Measurements from ENCODE around the gene CCNT1. TPM values are rescaled to one million over a fixed set of nuclear protein-coding genes. Genes with fewer than 3 reads are reported as not detected.
A peak's percentile ranks its signal among the peaks of the same experiment; 100 is the strongest.

CCNT1 gene
- total and polyA plus RNA-seq, 7 donors: 5.2 to 31.8 (median 25.9) TPM

GRCh38 chr12:48690990-48691389, 25.5 kb downstream of the CCNT1 start:
- Histone ChIP-seq H3K4me3 (no peak overlapping the region), H3K27me3 (ENCODE audit: insufficient read depth in 3 of 3, low read length in 2 of 3) (no peaks in the 10 kb centered on the region), H3K9me3 (no peaks in the 10 kb centered on the region), H3K36me3 (ENCODE audit: insufficient read depth in 1 of 2, low read depth in 1 of 2) (peaks cover 9 to 56% of the 10 kb centered on the region in 2 donors), H3K27ac (peak overlapping the region; percentile 71), H3K4me1 (peaks cover 34% of the 10 kb centered on the region)
- no peak for TF ChIP-seq CTCF (IDR thresholded peaks at IDR 0.05)
- ATAC-seq: peak; percentile 59 to 79 (median 66)
- intact Hi-C loops (cut with DNase I): no loop called here
- 19 to 33% (median 24%) methylated on average over 4 of the region's 4 CpGs for WGBS, 3 donors
- no peak for DNase-seq

GRCh38 chr12:48690436-48690835, 26.1 kb downstream of the CCNT1 start:
- 34 to 66% (median 46%) methylated on average over 4 of the region's 4 CpGs for WGBS, 3 donors

GRCh38 chr12:48688836-48689235, 27.7 kb downstream of the CCNT1 start:
- no peaks in the 10 kb centered on the region for H3K27me3 ChIP-seq (ENCODE audit: insufficient read depth in 3 of 3, low read length in 2 of 3)
- no peak overlapping the region for H3K4me3 ChIP-seq
- H3K9me3 ChIP-seq: no peaks in the 10 kb centered on the region
- no peak for DNase-seq
- 48 to 61% (median 54%) methylated on average over 1 of the region's 1 CpG for WGBS, 3 donors
- no peak for TF ChIP-seq CTCF (IDR thresholded peaks at IDR 0.05)
- H3K27ac ChIP-seq: no peak overlapping the region
- H3K36me3 ChIP-seq (ENCODE audit: insufficient read depth in 1 of 2, low read depth in 1 of 2): peaks cover 9 to 34% of the 10 kb centered on the region in 2 donors
- intact Hi-C loops (cut with DNase I): no loop called here
- ATAC-seq: no peak
- peaks cover 28% of the 10 kb centered on the region for H3K4me1 ChIP-seq

More at GRCh38 chr12:48690436-48690835, 26.1 kb downstream of the CCNT1 start:
- Histone ChIP-seq H3K27ac (peak overlapping the region; percentile 71), H3K9me3 (no peaks in the 10 kb centered on the region), H3K27me3 (ENCODE audit: insufficient read depth in 3 of 3, low read length in 2 of 3) (no peaks in the 10 kb centered on the region), H3K4me3 (no peak overlapping the region), H3K36me3 (ENCODE audit: insufficient read depth in 1 of 2, low read depth in 1 of 2) (peaks cover 9 to 50% of the 10 kb centered on the region in 2 donors), H3K4me1 (peaks cover 34% of the 10 kb centered on the region)
- intact Hi-C loops (cut with DNase I): no loop called here
- TF ChIP-seq CTCF (IDR thresholded peaks at IDR 0.05): no peak
- DNase-seq (no peak), ATAC-seq (peak in 3 of 4 donors; percentile 34 to 37 (median 35))

- Histone ChIP-seq H3K9me3 (no peaks in the 10 kb centered on the region), H3K27ac (no peak overlapping the region), H3K36me3 (ENCODE audit: insufficient read depth in 1 of 2, low read depth in 1 of 2) (peaks cover 0 to 22% of the 10 kb centered on the region in 2 donors), H3K4me3 (no peak overlapping the region), H3K4me1 (peaks cover 18% of the 10 kb centered on the region), H3K27me3 (ENCODE audit: insufficient read depth in 3 of 3, low read length in 2 of 3) (no peaks in the 10 kb centered on the region)
- no peak for DNase-seq
- intact Hi-C loops (cut with DNase I): no loop called here
- no peak for TF ChIP-seq CTCF (IDR thresholded peaks at IDR 0.05)
- ATAC-seq: no peak
- WGBS, 3 donors: 91 to 94% (median 92%) methylated on average over 4 of the region's 4 CpGs
Observed at GRCh38 chr12:48687592-48687991, 28.9 kb downstream of the CCNT1 start.

Measured in psoas muscle (tissue), 8 donors.